Caco-2 (cell line): ENCODE measurements around the gene RGS19. TPM values are rescaled to one million over a fixed set of nuclear protein-coding genes. Genes with fewer than 3 reads are reported as not detected.
"Not testable (repeated sequence)": the region's sequence is repeated elsewhere in the genome, so short reads cannot be mapped to it uniquely, and the experiment has no call there.

Source experiments
- BruUV-seq: library from RNA; stranded (reverse); fragments of 400-500 nt; replicated peaks from 2 replicates; lab custom pipeline; 2021; lab: Mats Ljungman, UMichigan
- CTCF ChIA-PET: fragments of 300-600 bp; sonication (Branson Sonifier 250); formaldehyde crosslinking; loops from one replicate; lab custom pipeline; 2022; ENCODE audit warnings: antibody characterized with exemption; lab: Charles Lee
- POLR2A ChIA-PET: fragments of 300-600 bp; sonication (Branson Sonifier 250); formaldehyde crosslinking; loops from one replicate; lab custom pipeline; 2022; ENCODE audit warnings: antibody characterized with exemption; lab: Charles Lee
- DNase-seq, 2 experiments: peaks; one replicate each; pipeline versions ENCODE4 v3.0.0 to v3.0.0-alpha.2; 2020 to 2022
- H3K27me3 ChIP-seq: replicated peaks from 2 replicates; pipeline ENCODE4 v1.6.0; 2011; ENCODE audit warnings: low read length; ENCODE audit not compliant: control insufficient read depth, insufficient read depth
- H3K36me3 ChIP-seq: 2 replicates; pipeline ENCODE4 v1.5.1; 2011; ENCODE audit warnings: low read length; ENCODE audit not compliant: control insufficient read depth, insufficient read depth
- H3K4me1 ChIP-seq: fragments of 250-450 bp; sonication (Bioruptor Pico); 2 replicates; pipeline ENCODE4 v1.5.1; 2020; ENCODE audit warnings: mild to moderate bottlenecking
- H3K4me3 ChIP-seq: 2 replicates; pipeline ENCODE4 v1.5.1; 2011; ENCODE audit warnings: low read depth, mild to moderate bottlenecking, control low read depth, low read length
- H3K9me3 ChIP-seq: fragments of 250-450 bp; sonication (Bioruptor Pico); 2 replicates; pipeline ENCODE4 v1.5.1; 2020; ENCODE audit warnings: mild to moderate bottlenecking, moderate library complexity
- H3K27ac Mint-ChIP-seq: one replicate; pipeline ENCODE4 v1.8.0; 2022; ENCODE audit warnings: mixed read lengths; ENCODE audit not compliant: unreplicated experiment
- H3K27me3 Mint-ChIP-seq: one replicate; pipeline ENCODE4 v1.8.0; 2022; ENCODE audit warnings: mixed read lengths; ENCODE audit not compliant: insufficient read depth, unreplicated experiment
- H3K36me3 Mint-ChIP-seq: one replicate; pipeline ENCODE4 v1.8.0; 2022; ENCODE audit warnings: mild to moderate bottlenecking, mixed read lengths; ENCODE audit not compliant: insufficient read depth, unreplicated experiment
- H3K4me1 Mint-ChIP-seq: one replicate; pipeline ENCODE4 v1.8.0; 2022; ENCODE audit warnings: low read depth, mixed read lengths; ENCODE audit not compliant: unreplicated experiment
- H3K4me3 Mint-ChIP-seq: one replicate; pipeline ENCODE4 v1.8.0; 2022; ENCODE audit warnings: mild to moderate bottlenecking, moderate library complexity, mixed read lengths; ENCODE audit not compliant: unreplicated experiment
- H3K9me3 Mint-ChIP-seq: one replicate; pipeline ENCODE4 v1.8.0; 2022; ENCODE audit warnings: mixed read lengths; ENCODE audit not compliant: unreplicated experiment
- intact Hi-C: fragments of 100-400 bp; cut with micrococcal nuclease; formaldehyde crosslinking; loops from one replicate; pipeline ENCODE4 v1.10.0; 2022; ENCODE audit not compliant: unreplicated experiment
- total RNA-seq: library from RNA; stranded (reverse); gene quantifications from 2 replicates; pipeline ENCODE4 v1.2.3, GENCODE V29; 2022
- TF ChIP-seq, protein P1 (sequence below), 2 experiments: fragments of 200-600 bp in 1 of 2; IDR thresholded peaks; 1 replicate in 1 of 2; 2 replicates in 1 of 2; pipeline versions ENCODE4 v1.5.1 to v1.8.0; 2011 to 2022; ENCODE audit warnings: antibody characterized with exemption in 1 of 2, control low read depth in 1 of 2, inconsistent platforms in 1 of 2, low read depth in 1 of 2, low read length in 1 of 2, mild to moderate bottlenecking in 1 of 2, moderate library complexity in 1 of 2; ENCODE audit not compliant: insufficient read depth in 1 of 2, severe bottlenecking in 1 of 2, unreplicated experiment in 1 of 2

Gene RGS19
- total RNA-seq, 1 experiment from 2014 or later: 29.3 TPM

DNA sequence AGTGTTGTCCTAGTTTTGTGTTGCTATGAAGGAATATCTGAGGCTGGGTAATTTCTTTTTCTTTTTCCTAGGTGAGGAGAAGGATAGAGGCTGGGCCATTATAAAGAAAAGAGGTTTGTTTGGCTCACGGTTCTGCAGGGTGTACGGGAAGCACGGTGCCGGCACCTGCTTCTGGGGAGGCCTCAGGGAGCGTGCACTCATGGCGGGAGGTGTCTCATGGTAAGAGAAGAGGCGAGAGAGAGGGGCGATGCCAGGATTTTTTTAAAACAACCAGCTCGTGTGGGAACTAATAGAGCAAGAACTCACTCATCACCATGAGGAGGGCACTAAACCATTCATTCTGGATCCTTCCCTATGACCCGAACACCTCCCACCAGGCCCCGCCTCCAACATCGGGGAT lies 42.3 kb upstream of the RGS19 start:
- BruUV-seq: no TSS peak
- H3K36me3 ChIP-seq: no peaks in the 10 kb centered on the region
- H3K4me3 ChIP-seq: no peak overlapping the region
- no peaks in the 10 kb centered on the region for H3K27me3 ChIP-seq
- no peaks in the 10 kb centered on the region for H3K9me3 Mint-ChIP-seq
- no peaks in the 10 kb centered on the region for H3K4me1 Mint-ChIP-seq
- TF ChIP-seq, protein P1, sequence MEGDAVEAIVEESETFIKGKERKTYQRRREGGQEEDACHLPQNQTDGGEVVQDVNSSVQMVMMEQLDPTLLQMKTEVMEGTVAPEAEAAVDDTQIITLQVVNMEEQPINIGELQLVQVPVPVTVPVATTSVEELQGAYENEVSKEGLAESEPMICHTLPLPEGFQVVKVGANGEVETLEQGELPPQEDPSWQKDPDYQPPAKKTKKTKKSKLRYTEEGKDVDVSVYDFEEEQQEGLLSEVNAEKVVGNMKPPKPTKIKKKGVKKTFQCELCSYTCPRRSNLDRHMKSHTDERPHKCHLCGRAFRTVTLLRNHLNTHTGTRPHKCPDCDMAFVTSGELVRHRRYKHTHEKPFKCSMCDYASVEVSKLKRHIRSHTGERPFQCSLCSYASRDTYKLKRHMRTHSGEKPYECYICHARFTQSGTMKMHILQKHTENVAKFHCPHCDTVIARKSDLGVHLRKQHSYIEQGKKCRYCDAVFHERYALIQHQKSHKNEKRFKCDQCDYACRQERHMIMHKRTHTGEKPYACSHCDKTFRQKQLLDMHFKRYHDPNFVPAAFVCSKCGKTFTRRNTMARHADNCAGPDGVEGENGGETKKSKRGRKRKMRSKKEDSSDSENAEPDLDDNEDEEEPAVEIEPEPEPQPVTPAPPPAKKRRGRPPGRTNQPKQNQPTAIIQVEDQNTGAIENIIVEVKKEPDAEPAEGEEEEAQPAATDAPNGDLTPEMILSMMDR (IDR thresholded peaks at IDR 0.05; ENCODE audit: insufficient read depth in 1 of 2, low read depth in 1 of 2, low read length in 1 of 2, severe bottlenecking in 1 of 2, unreplicated experiment in 1 of 2): no peak
- peaks cover 7% of the 10 kb centered on the region for H3K36me3 Mint-ChIP-seq
- intact Hi-C loops: loop anchor here (2.0 to 5.0 kb wide), 2 partner anchors 101 to 583 kb away; no protein-coding TSS in a partner anchor
- DNase-seq: peak in 1 of 2 experiments; percentile 33
- H3K27ac Mint-ChIP-seq: no peak overlapping the region
- POLR2A ChIA-PET: no interaction called here
- peaks cover 14% of the 10 kb centered on the region for H3K27me3 Mint-ChIP-seq
- CTCF ChIA-PET: interaction anchor here (0.7 to 4.1 kb wide), 10 partner anchors 10 to 517 kb away, joined by 3 to 51 read pairs (median 6); partner anchors contain the start of genes LKAAEAR1, PRPF6 and SAMD10
- H3K4me1 ChIP-seq: no peaks in the 10 kb centered on the region
- H3K9me3 ChIP-seq: no peaks in the 10 kb centered on the region; the same call in 1 of the 2 replicates
- no peak overlapping the region for H3K4me3 Mint-ChIP-seq

DNA sequence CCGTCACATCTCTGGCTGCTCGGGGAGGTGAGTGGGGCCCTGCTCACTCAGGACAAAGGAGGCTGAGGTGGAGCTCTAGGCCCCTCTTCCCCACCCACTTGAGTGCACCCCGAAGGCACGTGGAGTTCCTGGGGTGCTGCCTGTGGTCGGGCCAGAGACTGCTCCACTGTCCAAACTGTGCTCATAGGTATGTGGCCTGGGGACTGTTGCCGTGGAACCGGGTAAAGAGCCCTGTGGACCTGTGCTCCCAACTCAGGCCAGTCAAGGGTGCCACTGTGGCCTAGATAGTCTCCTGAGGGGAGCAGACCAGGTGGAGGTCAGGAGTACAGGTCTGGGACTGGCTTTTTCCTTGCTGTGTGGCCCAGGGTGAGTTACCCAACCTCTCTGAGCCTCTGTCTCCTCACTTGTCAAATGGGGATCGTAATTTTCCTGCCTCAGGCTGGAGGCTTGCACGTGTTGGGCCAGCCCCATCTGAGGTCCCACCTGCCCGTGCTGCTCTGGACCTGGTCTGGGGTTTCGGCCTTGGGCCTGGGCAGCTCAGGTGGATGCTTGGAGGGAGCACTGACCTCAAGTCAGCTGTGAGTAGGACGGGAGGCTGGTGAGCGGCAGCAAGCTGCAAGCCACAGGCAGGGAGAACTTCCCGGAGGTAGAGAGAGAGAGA lies 40.5 kb upstream of the RGS19 start:
- Histone ChIP-seq H3K4me3 (no peak overlapping the region), H3K9me3 (no peaks in the 10 kb centered on the region; the same call in 1 of the 2 replicates), H3K4me1 (no peaks in the 10 kb centered on the region), H3K36me3 (no peaks in the 10 kb centered on the region), H3K27me3 (no peaks in the 10 kb centered on the region)
- H3K36me3 Mint-ChIP-seq: peaks cover 7% of the 10 kb centered on the region
- H3K4me3 Mint-ChIP-seq: no peak overlapping the region
- peak overlapping the region; percentile 44 for H3K27ac Mint-ChIP-seq
- no TSS peak for BruUV-seq
- CTCF ChIA-PET: interaction anchor here (0.5 to 4.1 kb wide), 18 partner anchors 9 to 1794 kb away, joined by 3 to 51 read pairs (median 4); partner anchors contain the start of genes LKAAEAR1, OPRL1, PRPF6 and RGS19
- TF ChIP-seq, protein P1 (IDR thresholded peaks at IDR 0.05; ENCODE audit: insufficient read depth in 1 of 2, low read depth in 1 of 2, low read length in 1 of 2, severe bottlenecking in 1 of 2, unreplicated experiment in 1 of 2): no peak
- intact Hi-C loops: loop anchor here (1.0 to 5.0 kb wide), 8 partner anchors 18 to 581 kb away; partner anchors contain the start of gene PRPF6
- H3K4me1 Mint-ChIP-seq: no peaks in the 10 kb centered on the region
- peak in 1 of 2 experiments; percentile 55 for DNase-seq
- POLR2A ChIA-PET: no interaction called here
- H3K9me3 Mint-ChIP-seq: no peaks in the 10 kb centered on the region
- H3K27me3 Mint-ChIP-seq: peaks cover 14% of the 10 kb centered on the region

DNA sequence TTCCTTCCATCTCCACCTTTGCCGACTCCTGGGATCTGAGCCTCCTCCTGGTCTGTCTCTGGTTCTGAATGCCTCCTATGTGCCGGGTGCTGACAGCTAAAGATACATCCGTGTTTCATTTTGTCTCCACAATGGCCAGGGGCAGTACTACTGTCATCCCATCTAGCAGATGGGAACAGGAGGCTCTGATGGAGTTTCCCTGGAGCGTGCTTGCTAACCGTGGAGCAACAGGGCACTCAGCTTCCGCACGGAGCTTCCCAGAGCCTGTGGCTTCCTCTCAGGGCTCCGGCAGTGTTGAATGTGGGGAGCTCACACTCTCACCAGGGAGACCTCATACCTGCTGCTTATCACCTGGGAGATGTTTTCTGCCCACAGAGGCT lies 40.0 kb upstream of the RGS19 start:
- TF ChIP-seq, protein P1 (IDR thresholded peaks at IDR 0.05; ENCODE audit: insufficient read depth in 1 of 2, low read depth in 1 of 2, low read length in 1 of 2, severe bottlenecking in 1 of 2, unreplicated experiment in 1 of 2): no peak
- Mint-ChIP-seq H3K27me3 (peaks cover 14% of the 10 kb centered on the region), H3K4me1 (no peaks in the 10 kb centered on the region), H3K9me3 (no peaks in the 10 kb centered on the region), H3K4me3 (no peak overlapping the region), H3K36me3 (peaks cover 7% of the 10 kb centered on the region), H3K27ac (no peak overlapping the region)
- H3K36me3 ChIP-seq: no peaks in the 10 kb centered on the region
- ChIA-PET CTCF (interaction anchor here (0.8 to 4.1 kb wide), 7 partner anchors 8 to 80 kb away, joined by 3 to 51 read pairs (median 13); partner anchors contain the start of genes LKAAEAR1 and TCEA2), POLR2A (no interaction called here)
- no peaks in the 10 kb centered on the region for H3K27me3 ChIP-seq
- DNase-seq: peak in 1 of 2 experiments; percentile 59
- BruUV-seq: no TSS peak
- intact Hi-C loops: no loop called here
- H3K4me3 ChIP-seq: no peak overlapping the region
- H3K9me3 ChIP-seq: no peaks in the 10 kb centered on the region; the same call in 1 of the 2 replicates
- no peaks in the 10 kb centered on the region for H3K4me1 ChIP-seq

DNA sequence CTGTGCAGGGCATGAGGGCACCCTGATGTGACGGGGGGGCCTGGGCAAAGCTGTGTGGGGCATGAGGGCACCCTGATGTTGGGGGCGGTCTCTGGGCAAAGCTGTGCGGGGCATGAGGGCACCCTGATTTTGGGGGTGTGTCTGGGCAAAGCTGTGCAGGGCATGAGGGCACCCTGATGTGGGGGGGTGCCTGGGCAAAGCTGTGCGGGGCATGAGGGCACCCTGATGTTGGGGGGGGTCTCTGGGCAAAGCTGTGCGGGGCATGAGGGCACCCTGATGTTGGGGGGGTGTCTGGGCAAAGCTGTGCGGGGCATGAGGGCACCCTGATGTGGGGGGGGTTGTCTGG lies 38.1 kb upstream of the RGS19 start:
- H3K4me3 Mint-ChIP-seq, intact Hi-C loops, H3K36me3 Mint-ChIP-seq, H3K27me3 ChIP-seq, H3K36me3 ChIP-seq, H3K4me1 Mint-ChIP-seq, H3K27ac Mint-ChIP-seq, BruUV-seq, POLR2A ChIA-PET, H3K4me3 ChIP-seq, H3K4me1 ChIP-seq, H3K9me3 Mint-ChIP-seq, H3K9me3 ChIP-seq: not testable (repeated sequence)
- CTCF ChIA-PET: interaction anchor here (0.6 to 2.7 kb wide), 3 partner anchors 24 to 47 kb away, joined by 3 to 11 read pairs (median 6); partner anchors contain the start of gene LKAAEAR1
- peak in 1 of 2 experiments; percentile 26 for DNase-seq
- H3K27me3 Mint-ChIP-seq: peaks cover 13% of the 10 kb centered on the region
